HG02973 (cell line): ENCODE measurements around the gene FASN.

ENCODE experiments used
- ATAC-seq: cut with Tn5 transposase; IDR thresholded peaks from one replicate; pipeline ENCODE4 v1.9.1; 2021; ENCODE audit warnings: moderate library complexity; ENCODE audit not compliant: unreplicated experiment

Gene FASN

DNA sequence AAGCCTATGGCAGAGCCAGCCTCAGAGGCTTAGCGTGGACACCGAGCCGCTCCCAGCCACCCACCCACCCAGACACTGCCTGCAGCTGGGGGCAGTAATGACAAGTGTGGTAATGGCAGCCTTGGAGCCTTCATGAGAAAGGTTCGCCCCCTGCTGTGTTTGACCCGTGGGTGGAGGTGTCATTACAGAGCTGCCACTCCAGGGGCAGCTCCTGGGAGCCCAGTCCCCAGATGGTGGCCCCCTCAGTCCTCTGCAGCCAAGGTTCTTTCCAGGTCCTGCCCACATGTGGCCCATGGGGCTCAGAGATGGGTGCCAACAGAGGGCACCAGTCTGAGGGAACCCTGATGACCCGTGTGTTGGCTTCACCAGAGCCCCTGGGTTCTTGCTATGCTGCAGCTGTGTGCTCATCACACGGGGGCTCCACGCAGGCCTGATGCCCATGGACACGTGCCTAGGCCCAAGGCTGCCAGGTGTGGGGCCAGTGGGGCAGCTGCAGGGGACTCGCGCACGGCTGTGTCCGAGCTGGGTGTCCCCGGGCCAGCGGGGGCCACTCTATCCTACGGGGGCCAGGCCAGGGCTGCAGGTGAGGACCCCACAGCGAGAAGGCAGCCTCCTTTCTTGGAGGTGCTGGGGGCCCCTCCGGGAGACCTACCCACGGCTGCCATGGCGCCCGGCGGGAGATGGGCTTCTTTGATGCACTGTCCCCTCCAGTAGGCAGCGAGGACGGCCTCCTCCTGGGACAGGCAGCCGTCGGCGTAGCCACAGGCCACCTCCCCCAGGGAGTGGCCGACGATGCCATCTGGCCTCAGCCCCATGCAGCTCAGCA is 8.1 kb downstream of the FASN start:
- ATAC-seq, result no peak

DNA sequence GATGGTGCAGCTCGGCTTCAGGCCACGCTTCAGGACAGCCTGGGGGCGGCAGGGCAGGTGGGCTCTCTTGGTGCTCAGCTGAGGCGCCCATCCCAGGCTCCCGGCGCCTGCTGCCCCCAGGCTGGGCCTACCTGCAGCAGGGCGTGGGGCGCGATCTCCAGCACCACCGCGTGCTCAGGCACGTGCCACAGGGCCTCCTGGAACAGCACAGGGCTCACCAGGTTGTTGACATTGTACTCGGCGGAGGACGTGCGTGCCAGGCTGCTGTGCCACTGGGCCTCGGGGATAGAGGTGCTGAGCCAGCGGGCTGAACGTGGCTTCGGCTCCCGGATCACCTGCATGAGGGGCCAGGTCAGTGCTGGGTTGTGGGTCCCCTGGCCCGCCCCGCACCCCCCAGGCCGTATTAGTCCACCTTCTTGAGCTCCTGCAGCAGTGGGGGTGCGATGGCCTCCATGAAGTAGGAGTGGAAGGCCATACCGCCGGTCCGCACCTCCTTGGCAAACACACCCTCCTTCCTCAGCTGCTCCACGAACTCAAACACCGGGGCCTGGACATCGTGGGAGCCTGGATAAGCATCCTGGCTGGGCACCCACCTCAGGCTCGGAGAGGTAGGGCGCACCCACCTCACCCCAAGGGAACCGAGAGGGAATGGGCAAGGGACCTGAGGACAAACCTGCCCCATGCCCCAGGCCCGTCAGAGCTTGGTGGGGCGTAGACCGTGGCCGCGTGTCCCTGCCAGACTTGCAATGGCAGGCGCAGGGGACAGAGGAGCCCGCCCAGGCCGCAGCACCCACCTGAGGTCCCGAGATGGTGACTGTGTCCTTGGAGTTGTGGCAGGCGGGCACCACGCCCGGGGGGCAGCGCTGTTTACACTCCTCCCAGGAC is 9.0 kb downstream of the FASN start:
- ATAC-seq, result no peak

DNA sequence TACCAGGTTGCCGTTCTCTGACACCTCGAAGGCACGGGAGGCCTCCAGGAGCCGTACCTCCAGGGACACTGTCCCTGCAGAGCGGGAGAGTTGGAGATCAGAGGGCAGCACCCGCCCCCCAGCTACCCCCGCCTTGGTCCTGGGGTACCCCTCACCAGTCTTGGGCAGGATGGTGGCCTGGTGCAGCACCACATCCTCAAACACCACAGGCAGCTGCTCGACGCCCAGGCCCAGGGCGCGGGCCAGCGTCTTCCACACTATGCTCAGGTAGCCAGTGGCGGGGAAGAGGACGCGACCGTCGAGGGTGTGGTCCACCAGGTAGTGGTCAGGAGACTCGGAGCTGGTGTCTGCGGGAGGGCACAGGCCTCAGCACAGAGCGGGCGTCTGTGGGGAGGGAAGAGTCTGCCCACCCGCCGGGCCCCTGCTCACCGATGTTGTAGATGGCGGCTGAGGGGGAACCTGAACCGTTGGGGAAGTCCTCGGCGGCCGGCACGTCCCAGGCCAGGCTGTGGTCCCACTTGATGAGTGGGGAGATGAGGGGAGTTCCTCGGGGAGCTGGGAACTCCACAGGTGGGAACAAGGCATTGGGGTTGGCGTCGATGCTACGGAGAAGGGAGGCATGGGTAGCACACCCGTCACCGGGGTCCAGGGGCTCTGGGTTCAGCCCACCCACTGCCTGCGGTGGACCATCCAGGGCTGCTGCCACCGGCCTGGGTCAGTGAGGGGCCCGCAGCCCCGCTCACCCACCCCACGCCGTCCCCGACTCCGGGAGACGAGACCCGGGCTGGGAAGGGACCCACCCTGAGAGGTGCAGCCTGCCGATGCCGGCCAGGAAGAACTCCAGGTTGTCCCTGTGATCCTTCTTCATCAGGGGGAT is 9.8 kb downstream of the FASN start:
- no peak for ATAC-seq

DNA sequence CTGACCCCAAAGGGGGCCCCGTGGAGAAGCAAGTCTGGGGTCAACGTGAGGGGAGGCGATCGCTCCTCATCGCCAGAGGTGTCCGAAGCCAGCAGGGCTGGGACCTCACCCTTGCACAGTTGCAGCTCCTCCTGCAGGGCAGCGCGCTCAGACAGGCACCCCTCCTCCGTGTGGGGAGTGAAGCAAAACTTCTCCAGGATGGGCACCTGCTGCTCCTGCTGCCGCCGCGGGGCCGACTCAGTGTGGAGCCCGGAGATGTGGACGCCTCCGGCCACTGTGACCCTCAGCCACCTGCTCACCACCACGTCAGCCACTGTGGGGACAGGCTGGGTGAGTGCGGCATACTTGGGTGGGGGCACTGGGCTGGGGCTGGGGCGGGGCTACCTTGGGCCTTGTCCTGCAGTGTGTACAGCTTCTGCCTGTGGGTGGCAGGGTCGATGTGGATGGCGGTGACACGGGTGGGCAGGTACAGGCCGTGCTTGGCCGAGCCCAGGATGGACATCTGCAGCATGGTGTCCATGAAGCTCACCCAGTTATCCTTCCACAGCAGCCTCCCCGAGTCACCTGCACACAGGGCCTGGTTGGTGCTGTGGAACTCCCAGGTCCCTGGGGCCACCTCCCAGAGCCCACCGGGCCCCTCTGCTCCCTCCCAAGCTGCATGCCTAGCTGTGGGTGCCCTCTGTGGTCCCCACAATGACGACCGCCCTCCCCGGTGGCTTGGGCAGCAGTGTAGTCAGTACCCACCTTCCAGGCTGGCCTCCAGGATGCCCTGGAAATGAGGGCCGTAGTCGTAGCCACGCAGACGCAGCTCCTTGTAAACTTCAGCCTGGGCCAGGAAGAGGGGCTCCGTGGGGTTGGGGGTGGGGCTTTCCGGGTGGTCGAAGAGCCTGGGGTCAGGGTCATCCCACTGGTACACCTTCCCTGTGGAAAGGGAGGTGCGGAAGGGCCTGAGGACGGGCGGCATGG is 10.8 kb downstream of the FASN start:
- no peak for ATAC-seq

DNA sequence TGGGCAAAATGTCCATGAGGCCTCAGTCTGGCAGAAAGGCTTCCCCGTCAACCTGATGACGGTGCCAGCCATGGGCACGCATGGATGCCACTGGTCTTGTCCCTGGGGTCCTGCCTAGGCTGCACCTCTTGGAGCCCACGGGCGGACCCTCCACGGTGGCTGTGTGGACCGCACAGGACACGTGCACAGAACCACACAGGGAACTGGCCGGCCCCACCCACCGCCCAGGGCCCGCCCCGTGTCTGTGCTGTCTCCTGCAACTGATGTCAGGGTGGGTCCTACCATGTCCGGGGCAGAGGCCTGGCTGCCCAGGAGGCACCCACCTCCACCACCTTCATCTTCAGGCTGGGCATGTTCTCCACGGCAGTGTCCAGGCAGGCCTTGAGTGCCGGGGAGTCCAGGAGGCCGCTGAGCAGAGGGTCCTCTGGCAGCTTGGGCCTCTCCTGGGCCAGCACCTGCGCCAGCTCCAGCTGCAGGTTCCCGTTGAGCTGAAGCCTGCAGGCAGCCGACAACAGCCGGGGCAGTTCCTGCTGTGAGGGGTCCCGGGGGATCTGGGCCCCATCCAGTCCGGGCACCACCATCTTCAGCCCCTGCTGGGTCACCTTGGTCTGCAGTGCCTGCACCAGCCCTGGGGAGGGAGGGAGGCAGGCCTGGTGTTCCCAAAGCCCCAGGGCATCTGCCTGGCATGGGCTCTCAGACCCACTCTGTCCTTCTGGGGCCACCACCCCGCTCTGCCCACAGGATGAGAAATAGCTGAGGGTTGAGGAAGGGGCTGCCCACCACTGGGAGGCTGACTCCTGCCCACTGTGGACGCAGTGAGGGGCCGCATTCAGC is 11.9 kb downstream of the FASN start:
- no peak for ATAC-seq

DNA sequence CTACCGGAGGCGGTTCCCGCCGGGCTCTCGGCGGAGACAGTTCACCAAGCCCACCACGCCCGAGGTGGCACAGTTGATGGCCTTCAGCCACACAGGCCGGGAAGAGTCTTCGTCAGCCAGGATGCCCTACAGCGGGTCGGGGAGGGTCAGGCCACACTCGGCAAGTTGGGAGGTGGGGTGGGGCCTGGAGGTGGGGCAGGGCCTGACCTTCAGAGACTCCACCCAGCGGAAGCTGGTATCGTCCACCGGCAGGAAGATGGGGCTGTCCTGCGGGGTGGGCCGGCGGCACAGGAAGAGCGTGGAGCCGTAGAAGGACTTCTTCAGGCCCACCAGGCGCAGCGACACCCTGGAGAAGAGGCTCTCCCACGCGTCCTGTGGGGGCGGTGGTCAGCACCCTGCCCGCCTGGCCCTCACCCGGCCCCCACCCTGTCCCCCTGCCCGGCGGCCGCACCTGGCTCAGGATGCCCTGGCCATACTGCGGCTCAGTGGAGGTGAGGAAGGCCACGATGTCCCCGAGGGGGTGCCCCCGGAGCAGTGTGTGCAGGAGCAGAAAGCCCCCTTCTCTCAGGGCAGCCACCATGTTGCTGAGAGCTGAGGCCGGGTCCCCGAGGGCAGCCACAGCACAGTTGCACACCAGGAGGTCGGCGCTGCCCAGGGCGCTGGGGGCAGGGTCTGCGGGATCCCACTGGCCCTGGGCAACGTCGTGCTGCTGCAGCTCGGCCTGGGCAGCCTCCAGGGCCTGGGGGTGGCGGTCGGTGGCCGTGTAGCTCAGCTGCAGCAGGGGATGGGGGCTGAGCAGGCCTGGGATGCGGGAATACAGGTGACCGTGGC is 12.8 kb downstream of the FASN start:
- ATAC-seq, result no peak

DNA sequence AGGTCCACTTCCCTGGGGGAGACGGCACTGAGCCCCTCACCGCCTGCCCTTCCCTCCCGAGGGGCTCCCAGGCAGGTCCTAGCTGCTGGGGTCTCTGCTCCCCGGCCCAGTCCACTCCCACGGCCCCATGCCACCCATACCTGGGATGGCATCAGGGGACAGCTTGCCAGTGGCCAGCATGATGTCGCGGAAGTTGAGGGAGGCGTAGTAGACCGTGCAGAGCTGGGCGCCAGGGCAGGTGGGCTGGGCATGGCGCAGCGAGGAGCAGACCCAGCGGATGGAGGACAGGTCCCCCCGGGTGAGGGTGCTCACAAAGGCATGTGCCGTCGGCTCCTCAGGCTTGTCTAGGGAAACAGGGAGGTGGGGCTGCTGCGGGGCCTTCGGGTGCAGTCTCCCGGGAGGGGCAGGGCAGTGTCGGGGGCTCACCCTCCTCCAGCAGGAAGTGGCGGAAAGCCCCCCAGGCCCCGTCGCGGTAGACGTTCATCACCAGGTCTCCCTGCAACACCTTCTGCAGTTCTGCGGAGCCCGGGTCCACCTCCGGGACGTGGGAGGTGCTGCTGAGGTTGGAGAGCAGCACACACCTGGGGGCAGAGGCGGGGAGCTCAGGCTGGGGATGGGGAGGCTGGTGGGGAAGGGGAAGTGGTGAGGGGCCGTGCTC is 13.5 kb downstream of the FASN start:
- ATAC-seq, result no peak

DNA sequence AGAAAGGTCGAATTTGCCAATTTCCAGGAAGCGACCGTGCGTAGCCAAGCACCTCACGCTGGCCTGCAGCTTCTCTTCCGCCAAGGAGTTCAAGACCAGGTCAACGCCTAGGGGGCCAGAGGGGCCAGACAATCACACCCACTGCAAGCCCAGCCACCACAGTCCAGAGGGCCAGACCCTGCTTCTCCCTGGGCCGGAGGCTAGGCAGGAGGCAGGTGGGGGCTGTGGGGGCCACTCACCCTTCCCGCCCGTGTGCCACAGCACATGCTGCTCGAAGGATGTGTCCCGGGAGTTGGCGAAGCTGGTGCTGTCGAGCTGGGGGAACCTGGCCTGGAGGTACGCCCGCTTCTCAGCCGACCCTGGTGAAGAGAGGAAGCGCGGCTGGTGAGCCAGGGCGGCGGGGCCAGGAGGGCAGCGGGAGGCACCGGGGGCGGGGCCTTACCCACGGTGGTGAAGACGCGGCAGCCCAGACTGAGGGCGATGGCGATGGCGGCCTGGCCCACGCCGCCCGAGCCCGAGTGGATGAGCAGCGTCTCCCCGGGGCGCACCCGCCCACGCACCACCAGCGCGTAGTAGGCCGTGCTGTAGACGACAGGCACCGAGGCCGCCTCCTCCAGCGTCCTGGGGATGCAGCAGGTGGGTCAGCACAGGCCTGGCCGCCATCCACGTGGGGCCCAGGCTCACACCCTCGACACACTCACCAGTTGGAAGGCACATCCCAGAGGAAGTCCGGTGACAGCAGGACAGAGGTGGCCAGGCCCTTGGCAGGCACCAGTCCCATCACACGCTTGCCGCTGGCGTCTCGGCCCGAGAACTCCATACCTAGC is 14.3 kb downstream of the FASN start:
- no peak for ATAC-seq

DNA sequence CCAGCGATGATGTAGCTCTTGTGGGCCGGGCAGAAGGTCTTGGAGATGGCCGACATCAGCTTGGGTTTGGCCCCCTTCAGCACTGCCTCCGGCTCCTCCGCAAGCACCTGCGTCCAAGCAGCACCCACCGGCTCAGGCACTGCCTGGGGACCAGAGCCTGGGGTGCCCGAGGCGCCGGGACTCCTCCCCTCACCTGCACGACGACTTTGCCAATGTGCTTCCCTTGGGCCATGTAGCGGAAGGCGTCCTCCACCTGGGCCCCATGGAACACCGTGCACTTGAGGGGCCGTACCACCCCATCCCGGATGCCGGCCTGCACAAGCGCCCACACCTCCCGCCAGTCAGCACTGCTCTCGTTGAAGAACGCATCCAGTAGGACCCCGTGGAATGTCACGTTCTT is 15.0 kb downstream of the FASN start:
- ATAC-seq, result no peak

DNA sequence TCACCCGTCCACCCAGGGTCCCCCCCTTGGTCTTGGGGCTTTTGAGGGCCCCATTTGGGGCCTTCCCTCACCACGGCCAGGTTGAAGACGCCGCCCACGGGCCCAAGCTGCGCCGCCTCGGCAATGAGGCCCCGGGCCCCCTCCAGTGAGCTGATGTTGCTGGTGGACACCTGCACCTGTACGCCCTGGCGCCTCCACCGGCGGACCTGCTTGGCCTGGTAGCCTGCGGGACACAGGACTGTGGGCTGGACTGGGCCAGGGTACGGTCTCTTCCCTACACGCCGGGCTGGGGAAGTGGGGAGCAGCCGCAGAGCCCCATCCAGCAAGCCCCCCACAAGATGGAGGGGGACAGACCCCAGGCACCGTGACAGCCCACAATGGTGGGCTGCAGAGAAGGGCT is 15.6 kb downstream of the FASN start:
- ATAC-seq, result no peak

DNA sequence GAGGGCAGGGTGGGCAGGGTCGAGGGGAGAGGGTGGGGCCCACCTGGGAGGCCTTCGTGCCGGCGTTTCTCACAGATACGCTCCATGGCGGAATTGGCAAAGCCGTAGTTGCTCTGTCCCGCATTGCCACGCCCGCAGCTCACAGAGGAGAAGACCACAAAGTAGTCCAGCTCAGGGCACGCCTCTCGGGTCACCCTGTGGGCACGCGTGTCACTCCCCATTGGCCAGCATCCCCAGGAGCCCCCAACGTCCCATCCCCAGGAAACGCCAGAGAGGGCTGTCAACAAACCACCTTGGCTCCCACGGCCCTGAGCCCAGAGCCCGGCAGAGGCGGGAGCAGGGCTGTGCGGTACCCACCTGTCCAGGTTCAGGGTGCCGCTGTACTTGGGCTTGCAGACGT is 16.1 kb downstream of the FASN start:
- ATAC-seq, result no peak

DNA sequence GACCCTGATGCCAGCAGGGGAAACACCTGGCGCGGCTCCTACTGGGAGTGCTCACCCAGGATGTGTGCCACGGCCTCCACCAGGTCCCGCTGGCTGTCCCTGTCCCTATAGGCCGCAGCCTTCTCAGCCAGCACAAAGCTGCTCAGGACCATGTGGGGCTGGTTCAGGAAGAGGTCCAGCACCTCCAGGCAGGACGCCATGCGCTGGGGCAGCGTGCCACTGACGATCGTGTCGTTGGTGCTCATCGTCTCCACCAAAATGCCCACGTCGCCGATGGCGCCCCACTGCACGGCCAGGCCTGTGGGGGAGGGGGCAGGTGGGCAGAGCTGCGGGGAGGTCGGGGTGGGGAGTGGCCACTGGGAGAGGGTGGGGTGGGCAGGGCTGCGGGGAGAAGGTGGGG is 16.5 kb downstream of the FASN start:
- ATAC-seq, result no peak

DNA sequence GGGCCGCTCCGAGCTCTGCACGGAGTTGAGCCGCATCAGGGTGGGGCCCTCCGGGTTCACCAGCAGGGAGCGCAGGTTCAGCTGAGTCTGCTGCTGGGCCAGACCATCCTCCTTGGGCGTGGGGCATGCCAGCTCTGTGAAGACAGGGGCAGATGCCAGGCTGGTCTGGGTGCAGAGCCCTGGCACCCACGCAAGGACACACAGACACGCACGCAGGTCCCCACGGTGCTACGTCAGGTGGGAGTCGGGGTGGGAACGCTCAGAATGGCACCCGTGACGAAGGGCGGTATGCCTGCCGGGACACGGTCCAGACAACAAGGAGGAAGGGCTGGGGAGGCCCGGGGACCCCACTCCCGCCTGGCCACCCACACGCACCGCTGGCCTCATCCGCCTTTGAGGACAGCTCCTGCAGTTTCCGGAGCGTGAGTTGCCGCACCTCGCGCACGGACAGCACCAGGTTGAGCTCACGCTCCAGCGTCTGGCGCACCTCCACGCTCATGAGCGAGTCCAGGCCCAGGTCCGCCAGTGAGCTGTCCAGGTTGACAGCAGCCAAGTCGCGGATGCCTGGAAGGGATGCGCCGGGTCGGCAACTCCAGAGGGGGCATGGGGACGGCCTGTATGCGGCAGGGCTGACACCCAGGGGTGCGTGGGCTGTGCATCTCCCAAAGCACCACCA is 17.1 kb downstream of the FASN start:
- ATAC-seq, result no peak

DNA sequence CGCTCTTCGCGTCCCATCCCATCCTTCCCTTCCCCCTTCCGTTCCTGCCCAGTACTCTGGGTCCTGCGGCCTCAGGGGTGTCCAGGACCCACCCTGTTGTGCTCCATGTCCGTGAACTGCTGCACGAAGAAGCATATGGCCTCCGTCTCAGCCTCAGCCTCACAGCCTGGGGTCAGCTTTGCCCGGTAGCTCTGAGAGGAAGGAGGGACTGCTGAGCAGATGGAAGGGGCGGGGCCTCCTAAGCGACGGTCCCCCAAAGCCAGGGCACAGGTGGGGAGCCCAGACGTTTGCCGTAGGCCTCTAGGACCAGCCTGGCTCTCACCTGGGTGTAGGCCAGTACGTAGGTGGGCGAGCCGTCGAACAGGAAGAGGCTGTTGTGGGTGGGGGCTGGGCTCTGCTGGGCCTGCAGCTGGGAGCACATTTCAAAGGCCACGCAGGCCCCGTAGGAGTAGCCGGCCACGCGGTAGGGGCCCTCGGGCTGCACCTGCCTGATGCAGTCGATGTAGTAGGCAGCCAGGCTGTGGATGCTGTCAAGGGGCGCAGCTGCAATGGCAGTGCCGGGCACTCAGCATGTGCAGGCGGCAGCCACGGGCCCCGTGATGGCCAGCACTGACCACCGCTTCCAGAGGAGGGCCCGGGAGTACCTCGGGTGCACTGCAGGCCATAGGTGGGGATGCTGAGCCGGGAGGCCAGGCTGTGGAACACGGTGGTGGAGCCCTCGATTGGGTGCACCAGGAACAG is 17.8 kb downstream of the FASN start:
- ATAC-seq, result no peak

DNA sequence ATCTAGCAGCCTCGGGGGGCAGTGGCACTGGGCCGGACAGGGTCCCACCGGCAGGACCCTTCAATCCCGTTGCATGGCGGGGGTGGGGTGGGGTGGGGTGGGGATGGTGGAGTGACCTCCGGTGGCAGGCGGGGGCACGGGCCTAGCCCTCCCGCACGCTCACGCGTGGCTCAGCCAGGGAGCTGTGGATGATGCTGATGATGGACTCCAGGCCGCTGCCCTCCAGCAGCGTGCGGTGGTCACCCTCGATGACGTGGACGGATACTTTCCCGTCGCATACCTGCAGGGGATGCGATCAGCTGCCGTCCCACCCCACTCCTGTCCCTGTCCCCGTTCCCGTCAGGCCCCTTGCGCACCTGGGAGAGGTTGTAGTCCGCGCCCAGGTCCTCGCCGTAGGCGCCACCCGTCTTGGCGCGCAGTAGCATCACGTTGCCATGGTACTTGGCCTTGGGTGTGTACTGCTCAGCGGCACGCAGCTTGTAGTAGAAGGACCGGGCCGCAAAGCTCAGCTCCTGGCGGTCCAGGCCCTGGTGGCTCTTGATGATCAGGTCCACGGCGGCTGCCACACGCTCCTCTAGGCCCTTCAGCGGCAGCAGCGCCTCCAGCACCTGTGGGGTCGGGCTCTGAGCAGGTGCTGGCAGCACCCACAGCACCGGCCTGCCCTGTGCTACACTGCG is 18.9 kb downstream of the FASN start:
- ATAC-seq, result no peak
